GM18517 (cell line): ENCODE data around the gene ASB1.
"Not testable (repeated sequence)": the region's sequence is repeated elsewhere in the genome, so short reads cannot be mapped to it uniquely, and the experiment has no call there.

Source experiments
- ATAC-seq: cut with Tn5 transposase; IDR thresholded peaks from one replicate; pipeline ENCODE4 v1.9.1; 2021; ENCODE audit warnings: mild to moderate bottlenecking, moderate library complexity; ENCODE audit not compliant: unreplicated experiment

ASB1 gene

DNA sequence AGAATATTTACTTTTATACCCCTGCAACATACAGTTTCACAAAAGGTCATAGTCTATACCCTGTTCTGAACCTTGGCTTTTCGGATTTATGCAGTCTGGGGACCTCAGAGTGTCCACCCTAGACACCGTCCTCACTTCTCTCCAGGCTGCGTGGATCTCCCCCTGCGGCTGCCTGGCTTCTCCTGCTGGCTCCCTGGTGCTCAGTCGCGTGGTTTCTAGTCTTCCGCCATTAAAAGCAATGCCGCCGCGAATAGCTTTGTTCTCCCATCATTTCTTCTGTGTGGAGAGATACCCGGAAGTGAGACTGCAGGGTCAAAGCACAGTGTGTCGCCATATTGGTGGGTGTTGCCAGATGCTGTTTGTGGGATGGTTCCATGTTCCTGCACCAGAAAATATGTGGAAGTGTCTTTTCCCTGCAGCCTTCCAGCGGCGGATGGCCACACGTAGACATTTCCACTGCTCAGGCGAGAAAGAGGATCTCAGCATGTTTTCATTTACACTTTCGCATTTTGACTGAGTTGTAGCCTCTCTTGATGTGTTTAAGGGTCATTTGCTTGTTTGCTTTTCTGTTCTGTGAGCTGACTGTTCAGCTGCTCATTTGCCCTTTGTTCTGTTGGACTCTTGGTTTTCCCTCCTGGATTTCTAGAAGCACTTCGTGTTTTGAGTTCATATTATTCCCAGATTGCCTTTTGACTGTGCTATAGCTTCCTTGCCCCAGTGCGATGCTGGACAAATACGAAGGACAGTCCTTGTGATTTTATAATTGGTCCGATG is 22.9 kb upstream of the ASB1 start:
- no peak for ATAC-seq

- ATAC-seq: no peak
Measured at GRCh38 chr2:238404406-238405216, 22.1 kb upstream of the ASB1 start.

DNA sequence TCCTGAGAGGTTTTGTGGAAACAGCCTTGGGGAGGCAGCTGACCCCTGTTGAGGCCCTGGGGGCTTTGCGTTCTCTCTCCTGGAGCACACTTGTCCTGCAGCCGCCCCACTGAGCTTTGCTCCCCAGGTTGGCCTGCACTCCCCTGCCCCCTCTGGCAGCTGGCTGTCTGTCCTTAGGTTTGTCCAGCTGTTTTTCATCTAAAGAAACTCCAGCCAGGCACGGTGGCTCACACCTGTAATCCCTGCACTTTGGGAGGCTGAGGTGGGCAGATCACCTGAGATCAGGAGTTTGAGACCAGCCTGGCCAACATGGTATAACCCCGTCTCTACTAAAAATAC is 21.5 kb upstream of the ASB1 start:
- ATAC-seq: not testable (repeated sequence)

DNA sequence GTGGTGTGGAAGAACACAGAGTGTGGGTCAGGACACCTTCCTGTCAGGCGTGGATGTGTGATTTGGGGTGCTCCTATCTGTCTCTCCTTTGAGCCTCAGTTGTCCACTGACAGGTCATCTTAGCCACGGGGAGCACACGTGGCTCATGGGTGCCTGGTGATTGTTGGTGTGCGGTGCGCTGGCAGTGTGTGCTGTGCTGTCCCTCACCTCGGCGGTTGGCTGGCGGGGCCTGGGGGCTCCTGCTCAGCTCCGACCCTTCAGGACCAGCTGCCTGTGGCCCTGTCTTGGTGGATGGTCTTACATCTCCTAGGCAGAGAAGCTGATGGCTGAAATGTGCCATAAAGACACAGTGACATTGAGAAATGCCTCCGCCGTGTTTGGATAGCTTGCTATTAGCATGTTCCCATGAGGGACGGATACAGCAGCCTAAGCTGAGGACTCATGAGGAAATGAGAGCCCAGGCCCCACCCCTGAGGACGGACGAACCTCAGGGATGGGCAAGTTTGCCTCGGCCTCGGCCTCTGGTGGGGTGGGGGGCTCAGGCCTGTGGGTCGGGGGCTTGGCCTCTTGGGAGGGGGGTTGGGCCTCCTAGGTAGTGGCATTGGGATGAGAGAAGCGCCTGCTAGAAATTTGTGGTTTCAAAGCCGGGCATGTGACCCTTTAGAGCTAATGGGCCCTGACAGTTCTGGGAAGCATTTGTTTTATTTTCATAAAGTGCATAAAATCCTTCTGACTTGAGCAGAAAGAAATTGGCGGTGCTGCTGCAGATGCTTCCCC is 20.3 kb upstream of the ASB1 start:
- no peak for ATAC-seq

- ATAC-seq: no peak
Measured at GRCh38 chr2:238406998-238407285, 19.8 kb upstream of the ASB1 start.

DNA sequence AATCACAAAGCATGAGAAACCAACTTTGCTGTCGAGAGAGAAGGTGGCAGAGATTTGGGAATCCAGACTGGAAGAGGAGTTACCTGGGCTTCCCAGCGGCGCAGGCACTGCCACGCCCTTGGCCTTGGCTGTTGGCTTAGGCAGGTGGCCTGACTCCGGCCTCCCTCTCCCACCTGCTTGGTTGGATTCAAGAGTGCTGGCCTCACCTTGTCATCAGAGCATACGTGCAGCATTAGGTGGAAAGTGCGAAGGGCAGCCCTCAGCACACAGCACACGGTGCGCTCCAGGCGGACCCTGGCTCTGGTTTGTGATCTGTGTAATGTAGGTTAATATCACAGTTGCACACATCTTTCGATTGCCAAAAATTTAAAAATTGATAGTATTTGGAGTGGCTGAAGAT is 19.2 kb upstream of the ASB1 start:
- no peak for ATAC-seq

DNA sequence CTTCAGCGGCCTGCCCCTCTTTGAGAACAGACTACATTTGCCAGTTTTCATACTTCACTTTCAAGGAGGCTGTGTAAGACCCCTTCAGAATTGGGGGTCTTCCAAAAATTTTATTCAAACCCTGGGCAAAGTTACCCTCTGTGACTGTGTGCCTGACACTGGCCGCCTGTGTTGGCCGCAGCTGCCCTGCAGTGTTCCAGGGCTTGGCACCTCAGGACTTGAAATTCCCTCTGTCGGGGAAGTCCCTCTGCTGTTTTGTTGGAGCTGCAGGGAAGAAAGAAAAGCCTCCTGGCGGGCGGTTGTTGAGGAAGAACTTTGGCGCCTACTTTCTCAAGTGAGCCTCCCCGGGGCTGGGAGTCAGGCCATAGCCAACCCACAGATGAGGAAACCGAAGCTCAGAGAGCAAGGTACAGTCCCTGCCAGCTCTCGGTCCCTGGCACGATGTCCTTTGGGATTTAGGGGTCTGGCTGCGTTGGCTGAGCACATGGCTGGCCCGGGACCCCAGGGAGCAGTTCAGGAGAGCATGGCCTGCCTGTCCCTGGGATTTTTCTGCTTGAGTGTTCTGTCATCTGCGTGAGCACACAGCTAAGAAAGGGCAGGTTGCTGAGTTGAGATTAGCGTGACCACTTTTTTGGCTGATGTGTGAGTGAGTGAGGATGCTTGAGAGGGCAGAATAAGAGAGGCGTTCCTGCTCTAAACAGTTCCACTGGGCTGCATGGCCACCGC is 17.9 kb upstream of the ASB1 start:
- ATAC-seq: no peak

GRCh38 chr2:238409341-238410199 is 17.2 kb upstream of the ASB1 start:
- no peak for ATAC-seq

- ATAC-seq: no peak
Measured at GRCh38 chr2:238412067-238412767, 14.5 kb upstream of the ASB1 start.

GRCh38 chr2:238413368-238413767 is 13.4 kb upstream of the ASB1 start:
- ATAC-seq: no peak

- ATAC-seq: no peak
Measured at GRCh38 chr2:238415036-238415764, 11.5 kb upstream of the ASB1 start.

DNA sequence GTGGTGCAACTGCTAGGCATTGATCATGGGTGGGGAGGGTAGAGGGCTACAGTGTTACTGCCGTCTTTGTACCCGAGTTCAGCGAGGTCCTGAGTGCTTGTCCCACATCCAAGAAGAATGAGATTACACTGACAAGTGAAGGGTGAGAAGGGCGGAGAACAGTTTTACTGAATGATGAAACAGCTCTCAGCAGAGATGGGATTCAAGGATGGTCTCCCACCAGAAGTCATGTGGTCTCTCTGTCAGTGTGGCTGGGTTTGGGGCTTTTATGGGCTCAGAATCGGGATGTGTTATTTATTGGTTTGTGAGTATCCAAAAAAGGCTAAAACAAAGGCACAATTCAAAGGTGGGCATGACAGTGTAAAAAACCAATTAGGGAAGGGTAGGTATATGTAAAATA is 10.8 kb upstream of the ASB1 start:
- no peak for ATAC-seq

DNA sequence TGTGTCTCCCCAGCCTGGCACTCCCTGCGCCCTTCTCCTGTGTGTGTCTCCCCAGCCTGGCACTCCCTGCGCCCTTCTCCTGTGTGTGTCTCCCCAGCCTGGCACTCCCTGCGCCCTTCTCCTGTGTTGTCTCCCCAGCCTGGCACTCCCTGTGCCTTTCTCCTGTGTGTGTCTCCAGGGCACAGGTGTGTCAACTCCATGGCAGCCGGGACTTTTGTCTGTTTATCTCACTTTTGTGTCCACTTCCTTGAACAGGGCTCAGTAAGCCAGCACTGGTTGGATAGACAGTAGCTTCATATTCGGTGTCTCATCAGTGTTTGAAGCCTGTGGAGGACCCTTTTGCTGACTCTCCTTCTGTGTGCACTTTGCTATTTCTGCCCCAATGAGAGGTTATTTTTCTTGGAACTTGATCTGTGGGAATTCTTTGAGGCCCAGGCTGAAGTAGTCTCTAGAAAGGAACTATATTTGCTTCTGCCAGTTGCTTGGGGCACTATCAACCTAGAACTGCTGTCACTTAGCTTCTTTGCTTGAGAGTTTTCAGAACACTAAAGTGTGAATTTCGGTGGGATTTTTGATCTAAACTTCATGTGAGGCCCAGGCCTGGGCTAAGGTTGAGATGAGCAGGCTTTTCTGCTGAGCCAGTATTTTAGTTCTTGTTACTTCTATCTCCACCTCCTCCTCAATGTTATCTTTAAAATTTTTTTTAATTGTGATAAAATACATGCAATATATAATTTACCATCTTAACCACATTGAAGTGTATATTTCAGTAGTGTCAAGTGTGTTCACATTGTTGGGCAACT is 8.3 kb upstream of the ASB1 start:
- no peak for ATAC-seq

- ATAC-seq: no peak
Measured at GRCh38 chr2:238418999-238419546, 7.7 kb upstream of the ASB1 start.

- ATAC-seq: no peak
Measured at GRCh38 chr2:238420442-238420841, 6.3 kb upstream of the ASB1 start.

- no peak for ATAC-seq
Measured at GRCh38 chr2:238420878-238421694, 5.6 kb upstream of the ASB1 start.

GRCh38 chr2:238421695-238422035 is 5.1 kb upstream of the ASB1 start:
- ATAC-seq: no peak
